ENCODE results near the gene IL17RC. TPM values are rescaled to one million over a fixed set of nuclear protein-coding genes. Genes with fewer than 3 reads are reported as not detected.
A peak's percentile ranks its signal among the peaks of the same experiment; 100 is the strongest.

IL17RC gene
- total and polyA plus RNA-seq, 2 of the 8 experiments (the other 6 are each of a cell fraction or from before 2014, with no cell fraction given), result 11.8 to 13.0 TPM

- no peak overlapping the region for H3K4ac ChIP-seq (replicated peaks; ENCODE audit: insufficient read length, low read depth, low read length)
- H3K27ac ChIP-seq (ENCODE audit: low read depth, low read length), result no peak overlapping the region
- no peak overlapping the region for H3K4me3 ChIP-seq (ENCODE audit: extremely low read depth in 1 of 4, insufficient read depth in 2 of 4, low read depth in 3 of 4, low read length in 4 of 4)
- WGBS, 2 experiments (ENCODE audit: extremely low coverage in 1 of 2, insufficient coverage in 1 of 2, insufficient read length in 1 of 2, insufficient replicate concordance in 2 of 2, low coverage in 1 of 2, low lambda C conversion rate in 2 of 2, missing lambda C conversion rate in 1 of 2), result 91% methylated on average over 8 of the region's 8 CpGs; no CpG with 5 or more reads in 1 of the 2 experiments
- no peak overlapping the region for H3K56ac ChIP-seq (replicated peaks; ENCODE audit: insufficient read length, low read depth, low read length)
- H2BK5ac ChIP-seq (ENCODE audit: low read depth, low read length), result no peak overlapping the region
- H2BK20ac ChIP-seq (ENCODE audit: low read length), result no peak overlapping the region
- H3K79me2 ChIP-seq (ENCODE audit: control insufficient read depth in 1 of 2, insufficient read depth in 2 of 2, low read length in 2 of 2), result no peaks in the 10 kb centered on the region
- peaks cover 0 to 18% (median 10%) of the 10 kb centered on the region in 4 experiments; a peak in 5 of 7 replicates for H3K27me3 ChIP-seq (replicated peaks in 1 of 4; ENCODE audit: control insufficient read depth in 3 of 4, extremely low read depth in 1 of 4, insufficient read depth in 3 of 4, low read length in 3 of 4)
- no peak overlapping the region for H4K8ac ChIP-seq (ENCODE audit: extremely low read depth, insufficient read depth, low read length)
- no peaks in the 10 kb centered on the region for H3K9me3 ChIP-seq (ENCODE audit: insufficient read depth in 2 of 2, low read depth in 1 of 2, low read length in 1 of 2)
- H2BK12ac ChIP-seq (ENCODE audit: low read depth, low read length), result no peak overlapping the region; the same call in 1 of the 2 replicates
- POLR2A ChIA-PET (ENCODE audit: partially characterized antibody), result interaction anchor here (0.8 to 1.3 kb wide), 4 partner anchors 10 to 27 kb away, joined by 3 to 4 read pairs (median 4); no protein-coding TSS in a partner anchor
- no peaks in the 10 kb centered on the region for H4K20me1 ChIP-seq (replicated peaks in 1 of 2; ENCODE audit: control insufficient read depth in 1 of 2, insufficient read depth in 2 of 2, low read length in 2 of 2)
- CTCF ChIA-PET (ENCODE audit: partially characterized antibody), result interaction anchor here (0.6 to 9.1 kb wide), 5 partner anchors 12 to 91 kb away, joined by 3 to 76 read pairs (median 3); partner anchors contain the start of genes CRELD1 and IL17RE
- no peak overlapping the region; a peak in 1 of 4 replicates for H3K4me2 ChIP-seq (ENCODE audit: insufficient read depth in 1 of 2, low read depth in 2 of 2, low read length in 2 of 2)
- no peak overlapping the region for H3K9ac ChIP-seq (replicated peaks in 1 of 4; ENCODE audit: extremely low read depth in 1 of 4, low read depth in 3 of 4, low read length in 3 of 4)
- no peak overlapping the region for H4K91ac ChIP-seq (replicated peaks; ENCODE audit: insufficient read length, low read length)
- peak overlapping the region; percentile 77; the same call in 1 of the 2 replicates for H2AK5ac ChIP-seq (ENCODE audit: low read depth, low read length)
- H3K79me1 ChIP-seq (ENCODE audit: low read depth, low read length), result no peaks in the 10 kb centered on the region
- no peak overlapping the region for H3K23ac ChIP-seq (ENCODE audit: insufficient read length)
- H4K5ac ChIP-seq (ENCODE audit: insufficient read length, low read depth, low read length), result no peak overlapping the region
- no peak overlapping the region for H2BK15ac ChIP-seq (ENCODE audit: low read length)
- DNase-seq (ENCODE audit: low read depth in 1 of 2, low spot score in 2 of 2) (no peak), FAIRE-seq (no peak)
- no peak overlapping the region for H3K14ac ChIP-seq (ENCODE audit: insufficient read length)
- peaks cover 10% of the 10 kb centered on the region; the same call in 1 of the 2 replicates for H3K23me2 ChIP-seq (ENCODE audit: low read depth, low read length)
- no peak overlapping the region for H2AFZ ChIP-seq (ENCODE audit: low read length)
- H2BK120ac ChIP-seq (replicated peaks; ENCODE audit: low read depth, low read length), result no peak overlapping the region
- H3K36me3 ChIP-seq (ENCODE audit: control insufficient read depth in 2 of 4, insufficient read depth in 4 of 4, low read length in 3 of 4), result no peaks in the 10 kb centered on the region
- H3K4me1 ChIP-seq (replicated peaks in 1 of 4; ENCODE audit: control insufficient read depth in 3 of 4, insufficient read depth in 4 of 4, low read length in 3 of 4), result peaks cover 0 to 20% (median 17%) of the 10 kb centered on the region in 4 experiments; a peak in 6 of 7 replicates
- H3K18ac ChIP-seq (ENCODE audit: extremely low read depth, low read length), result no peak overlapping the region
- no peak for TF ChIP-seq POLR2A (IDR thresholded peaks at IDR 0.05; ENCODE audit: control extremely low read depth in 1 of 2, low read depth in 2 of 2, low read length in 2 of 2)
- no peak for TF ChIP-seq CTBP2 (IDR thresholded peaks at IDR 0.05; ENCODE audit: borderline replicate concordance, insufficient read depth, insufficient read length, low read length)
- TF ChIP-seq CEBPB (IDR thresholded peaks at IDR 0.05; ENCODE audit: low read depth, low read length), result no peak
- TF ChIP-seq E2F6 (IDR thresholded peaks at IDR 0.05), result no peak
- no peak for TF ChIP-seq RFX5 (IDR thresholded peaks at IDR 0.05; ENCODE audit: borderline replicate concordance, low read depth, low read length)
- TF ChIP-seq EP300 (IDR thresholded peaks at IDR 0.05; ENCODE audit: borderline replicate concordance in 1 of 2, low read depth in 2 of 2, low read length in 2 of 2), result no peak
- TF ChIP-seq CHD2 (IDR thresholded peaks at IDR 0.05; ENCODE audit: low read length), result no peak
- TF ChIP-seq ASH2L (IDR thresholded peaks at IDR 0.05; ENCODE audit: low read length), result no peak
- TF ChIP-seq RNF2 (IDR thresholded peaks at IDR 0.05; ENCODE audit: borderline replicate concordance, low read depth, low read length, missing control alignments, poor library complexity, severe bottlenecking), result no peak
- no peak for TF ChIP-seq NANOG (IDR thresholded peaks at IDR 0.05; ENCODE audit: insufficient read depth, low read depth, low read length, poor library complexity, severe bottlenecking)
Observed at GRCh38 chr3:9918261-9919038, 1.6 kb downstream of the IL17RC start.
